AG08395 (cell line): Measurements from ENCODE around the gene STARD9.
A peak's percentile ranks its signal among the peaks of the same experiment; 100 is the strongest.

Source experiments
- DNase-seq: peaks from one replicate; pipeline ENCODE4 v3.0.0; 2012; ENCODE audit warnings: mixed read lengths, low spot score

The STARD9 gene

DNA sequence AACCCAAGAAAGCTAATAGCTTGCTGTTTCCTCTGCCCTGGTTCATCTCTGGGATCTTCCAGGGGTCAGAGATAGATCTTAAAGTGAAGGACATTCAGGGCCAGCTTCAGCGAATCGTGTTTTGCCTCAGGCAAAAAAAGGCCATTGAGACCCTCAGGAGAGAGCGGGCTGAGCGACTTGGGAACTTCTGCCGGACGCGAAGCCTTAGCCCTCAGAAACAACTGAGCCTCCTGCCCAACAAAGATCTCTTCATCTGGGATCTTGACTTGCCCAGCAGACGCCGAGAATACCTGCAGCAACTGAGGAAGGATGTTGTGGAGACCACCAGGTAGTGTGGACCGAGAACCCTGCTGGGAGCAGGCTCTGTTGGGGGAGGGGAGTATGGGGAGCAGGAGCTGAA lies 119.0 kb downstream of the STARD9 start:
- no peak for DNase-seq

DNA sequence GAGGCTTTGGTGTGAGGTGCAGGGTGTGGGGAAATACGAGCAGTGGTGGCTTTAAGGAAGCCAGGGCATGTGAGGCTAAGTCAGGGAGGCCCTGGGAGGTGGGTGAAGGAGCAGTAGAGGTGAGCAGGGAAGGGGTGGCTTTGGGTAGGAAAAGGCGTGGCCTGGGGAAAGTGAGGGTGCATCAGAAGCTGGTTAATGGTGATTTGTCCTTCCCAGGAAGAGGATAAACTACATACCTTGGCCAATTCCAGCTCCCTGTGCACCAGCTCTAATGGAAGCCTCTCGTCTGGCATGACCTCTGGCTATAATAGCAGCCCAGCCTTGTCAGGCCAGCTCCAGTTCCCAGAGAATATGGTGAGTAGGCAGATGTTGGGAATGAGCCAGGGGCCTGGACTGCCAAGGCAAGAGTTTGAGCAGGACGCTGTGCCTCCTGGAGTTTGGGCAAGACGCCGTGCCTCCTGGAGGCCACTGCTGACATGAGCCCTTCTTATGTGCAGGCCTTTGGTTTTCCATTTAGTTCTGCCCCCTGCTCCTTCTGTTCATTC lies 120.2 kb downstream of the STARD9 start:
- DNase-seq, result no peak

DNA sequence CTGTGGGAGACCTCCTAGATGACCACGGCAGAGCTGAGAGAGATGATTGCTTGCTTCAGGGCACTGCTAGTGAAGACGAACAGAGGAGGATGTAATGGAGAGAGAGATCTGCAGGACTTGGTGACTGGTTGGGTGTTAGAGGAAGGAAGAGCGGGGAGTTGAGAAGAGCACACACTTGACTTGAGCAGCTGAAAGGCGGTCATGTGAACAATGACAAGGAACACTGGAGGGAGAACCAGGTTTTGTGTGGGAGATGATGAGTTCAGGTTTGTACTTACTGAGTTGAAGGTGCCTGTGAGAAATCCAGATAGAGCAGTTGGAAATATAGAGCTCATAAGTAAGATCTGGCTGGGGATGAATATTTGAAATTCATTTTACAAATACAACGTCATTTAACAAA lies 121.2 kb downstream of the STARD9 start:
- DNase-seq, result no peak

DNA sequence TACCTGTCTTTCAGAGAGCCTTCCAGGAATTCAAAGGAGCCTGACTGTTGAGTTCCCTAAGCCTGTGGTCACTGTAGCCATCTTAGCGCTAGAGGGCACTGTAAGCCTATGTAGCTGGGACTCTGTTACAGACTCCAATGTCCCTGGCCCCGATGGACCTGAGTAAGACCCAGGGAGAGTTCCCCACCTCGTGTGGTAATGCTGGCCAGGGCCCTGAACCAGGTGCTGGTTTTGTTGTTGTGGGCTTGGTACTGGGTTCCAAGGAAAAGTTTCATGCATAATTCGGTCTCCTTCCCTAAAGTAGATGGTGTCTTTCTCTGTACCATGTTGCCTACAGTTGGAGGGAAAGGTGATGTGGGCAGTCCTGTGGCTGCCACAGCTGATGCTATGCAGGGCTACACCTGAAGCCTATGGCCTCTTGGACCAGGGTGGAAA lies 129.1 kb downstream of the STARD9 start:
- DNase-seq, result peak; percentile 77

DNA sequence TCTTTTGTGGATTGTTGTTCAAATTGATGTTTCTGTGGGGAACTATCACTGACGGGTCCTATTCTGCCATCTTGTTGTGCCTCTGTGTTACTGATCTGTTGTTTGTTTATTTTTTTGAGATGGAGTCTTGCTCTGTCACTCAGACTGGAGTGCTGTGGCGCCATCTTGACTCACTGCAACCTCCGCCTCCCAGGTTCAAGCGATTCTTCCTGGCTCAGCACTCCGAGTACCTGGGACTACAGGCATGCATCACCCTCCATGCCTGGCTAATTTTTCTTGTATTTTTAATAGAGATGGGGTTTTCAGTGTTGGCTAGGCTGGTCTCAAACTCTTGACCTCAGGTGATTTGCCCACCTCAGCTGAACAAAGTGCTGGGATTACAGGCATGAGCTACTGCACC lies 129.9 kb downstream of the STARD9 start:
- no peak for DNase-seq

DNA sequence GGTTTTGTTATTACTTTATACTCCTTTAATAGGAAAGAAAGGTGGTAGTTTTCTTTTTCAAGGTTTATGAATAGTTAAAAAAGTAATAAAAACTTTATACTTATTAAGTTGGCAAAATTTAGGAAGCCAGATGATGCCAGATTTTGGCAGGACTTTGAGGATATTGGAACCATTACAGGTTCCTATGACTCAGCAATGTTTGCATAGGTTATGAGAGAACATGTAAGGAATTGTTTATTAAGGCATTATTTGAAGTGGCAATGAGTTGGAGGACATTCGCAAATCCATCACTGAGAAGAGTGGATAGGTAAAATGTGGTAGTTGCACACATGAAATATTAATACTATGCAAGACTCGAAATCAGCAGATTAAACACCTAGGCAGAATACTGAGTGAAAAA lies 131.7 kb downstream of the STARD9 start:
- DNase-seq, result no peak

DNA sequence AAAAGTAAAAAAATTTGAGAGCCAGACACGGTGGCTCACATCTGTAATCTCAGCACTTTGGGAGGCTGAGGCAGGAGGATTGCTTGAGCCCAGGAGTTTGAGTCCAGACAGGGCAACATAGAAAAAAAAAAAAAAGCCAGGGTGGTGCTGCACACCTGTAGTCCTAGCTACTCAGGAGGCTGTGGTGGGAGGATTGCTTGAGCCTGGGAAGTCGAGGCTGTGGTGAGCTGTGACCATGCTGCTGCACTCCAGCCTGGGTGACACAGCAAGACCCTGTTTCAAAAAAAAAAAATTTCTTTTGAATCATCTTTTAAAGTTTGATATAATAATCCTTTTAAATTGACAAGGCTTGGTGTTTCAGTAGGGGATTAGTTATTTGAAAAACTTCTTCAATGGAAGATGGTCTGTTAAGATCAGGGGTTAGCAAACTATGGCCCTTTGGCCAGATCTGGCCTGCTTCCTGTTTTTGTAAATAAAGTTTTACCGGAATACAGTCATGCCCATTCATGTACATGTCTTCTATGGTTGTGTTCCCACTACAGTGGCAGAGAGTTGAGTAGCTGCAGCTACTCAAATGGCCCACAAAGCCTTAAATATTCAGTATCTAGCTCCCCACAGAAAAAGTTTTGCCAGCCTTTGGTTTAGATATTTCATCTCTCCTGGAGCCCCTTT lies 132.6 kb downstream of the STARD9 start:
- DNase-seq, result no peak

DNA sequence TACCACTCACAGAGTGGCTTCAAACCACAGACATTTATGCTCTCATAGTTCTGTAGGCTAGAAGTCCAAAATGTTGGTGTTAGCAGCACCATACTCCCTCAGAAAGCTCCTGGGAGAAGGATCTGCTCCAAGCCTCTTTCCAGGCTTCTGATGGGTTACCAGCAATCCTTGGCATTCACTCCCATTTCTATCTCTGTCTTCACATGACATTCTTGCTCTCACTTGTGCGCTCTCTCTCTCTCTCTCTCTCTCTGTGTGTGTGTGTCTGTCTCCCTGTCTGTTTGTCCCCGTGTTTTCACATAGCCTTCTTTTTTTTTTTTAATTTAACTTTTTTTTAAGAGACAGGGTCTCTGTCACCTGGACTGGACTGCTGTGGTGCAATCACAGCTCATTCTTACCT lies 135.3 kb downstream of the STARD9 start:
- no peak for DNase-seq

DNA sequence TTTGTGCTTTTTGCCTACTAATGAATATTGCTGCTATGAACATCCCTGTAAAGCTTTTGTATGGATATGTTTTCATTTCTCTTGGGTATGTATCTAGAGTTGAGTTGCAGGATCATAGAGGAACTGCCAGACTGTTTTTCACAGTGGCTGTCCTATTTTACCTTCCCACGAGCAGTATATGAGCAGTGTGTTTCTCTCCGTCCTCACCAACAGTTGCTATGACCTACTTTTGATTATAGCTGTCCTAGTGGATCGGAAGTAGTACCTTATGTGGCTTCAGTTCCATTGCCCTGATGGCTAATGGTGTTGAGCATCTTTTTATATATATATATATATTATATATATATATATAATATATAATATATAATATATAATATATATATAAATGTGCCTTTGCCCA lies 136.3 kb downstream of the STARD9 start:
- DNase-seq, result no peak

DNA sequence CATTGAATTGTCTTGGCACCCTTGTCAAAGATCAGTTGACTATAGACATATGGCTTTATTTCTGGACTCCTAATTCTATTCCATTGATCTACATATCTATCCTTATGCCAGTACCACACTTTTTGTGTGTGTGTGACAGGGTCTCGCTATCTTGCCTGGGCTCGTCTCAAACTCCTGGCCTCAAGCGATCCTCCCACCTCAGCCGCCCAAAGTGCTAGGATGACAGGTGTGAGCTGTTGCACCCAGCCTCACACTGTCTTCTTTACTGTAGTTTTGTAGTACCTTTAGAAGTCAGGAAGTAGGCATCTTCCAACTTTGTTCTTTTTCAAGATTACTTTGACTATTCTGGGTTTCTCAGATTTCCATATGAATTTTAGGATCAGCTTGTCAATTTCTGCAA lies 137.2 kb downstream of the STARD9 start:
- no peak for DNase-seq

DNA sequence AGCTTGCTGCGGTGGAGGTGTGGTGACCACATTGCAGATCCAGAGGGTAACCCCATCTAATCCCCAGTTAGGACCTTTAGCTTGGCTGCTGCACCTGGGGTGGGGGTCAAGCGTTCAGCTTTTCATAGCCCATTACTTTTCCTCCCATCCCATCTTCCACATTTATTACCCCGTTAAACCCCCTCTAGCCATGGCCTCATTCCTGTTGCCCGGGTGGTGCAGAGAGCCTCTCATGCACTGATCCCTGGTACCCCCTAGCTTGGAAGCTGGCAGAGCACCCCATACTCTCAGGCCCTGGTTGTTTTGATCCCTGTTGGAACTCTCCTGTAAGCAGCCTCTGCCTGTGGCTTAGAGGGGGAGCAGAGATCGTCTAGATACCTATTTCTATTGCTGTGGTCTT lies 140.7 kb downstream of the STARD9 start:
- DNase-seq, result no peak

DNA sequence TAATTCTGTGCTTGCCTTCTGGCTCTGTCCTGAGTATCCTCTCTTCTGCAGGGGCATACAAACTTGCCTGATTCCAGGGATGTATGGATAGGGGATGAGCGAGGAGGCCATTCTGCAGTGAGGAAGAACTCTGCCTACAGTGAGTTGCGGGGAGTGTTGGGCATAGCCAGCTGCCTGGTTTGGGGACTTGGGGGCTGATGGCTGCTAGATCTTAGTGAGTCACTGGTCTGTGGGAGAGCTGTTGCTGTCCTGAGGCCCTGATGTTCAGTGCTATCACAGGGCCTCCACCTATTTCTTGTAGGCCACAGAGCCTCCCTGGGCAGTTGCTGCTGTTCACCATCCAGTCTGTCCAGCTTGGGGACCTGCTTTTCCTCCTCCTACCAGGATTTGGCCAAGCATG lies 141.2 kb downstream of the STARD9 start:
- DNase-seq, result peak; percentile 32

DNA sequence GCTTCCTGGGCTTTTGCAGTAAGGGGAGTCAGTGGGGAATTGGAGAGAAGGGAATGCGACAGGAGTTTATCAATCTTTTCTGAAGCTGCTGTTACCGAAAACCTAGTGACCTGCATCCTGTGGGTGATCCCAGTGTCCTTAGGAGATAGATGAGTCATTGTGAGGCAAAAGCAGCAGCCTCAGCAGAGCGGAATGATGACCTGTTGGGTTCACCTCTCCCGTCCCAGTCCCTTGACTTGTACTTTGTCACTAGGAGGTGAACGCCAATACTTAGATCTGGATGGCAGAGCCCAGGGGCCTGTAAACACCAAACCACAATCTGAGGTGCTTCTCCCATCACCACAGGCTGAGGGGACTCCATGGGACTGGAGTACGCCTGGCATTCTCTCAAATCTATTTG lies 143.6 kb downstream of the STARD9 start:
- DNase-seq, result peak; percentile 2

DNA sequence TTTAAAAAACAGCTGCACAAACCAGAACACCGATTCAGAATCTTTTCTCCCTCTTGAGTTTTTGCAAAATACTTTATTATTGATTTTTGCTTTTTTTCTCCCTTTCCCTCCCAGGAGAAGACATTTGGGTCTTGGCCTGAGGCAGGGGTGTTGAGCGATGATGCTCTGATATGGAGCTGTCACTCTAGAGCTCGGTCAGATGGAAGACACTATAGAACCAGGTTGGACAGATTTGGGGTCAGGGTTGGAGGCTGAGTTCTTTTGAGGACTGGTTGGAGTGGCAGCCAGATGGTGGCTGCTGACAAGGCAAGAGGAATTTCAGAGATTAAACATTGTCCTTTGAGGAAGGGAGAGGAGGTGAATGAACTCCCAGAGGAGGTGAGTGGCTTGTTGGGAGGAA lies 144.7 kb downstream of the STARD9 start:
- no peak for DNase-seq

DNA sequence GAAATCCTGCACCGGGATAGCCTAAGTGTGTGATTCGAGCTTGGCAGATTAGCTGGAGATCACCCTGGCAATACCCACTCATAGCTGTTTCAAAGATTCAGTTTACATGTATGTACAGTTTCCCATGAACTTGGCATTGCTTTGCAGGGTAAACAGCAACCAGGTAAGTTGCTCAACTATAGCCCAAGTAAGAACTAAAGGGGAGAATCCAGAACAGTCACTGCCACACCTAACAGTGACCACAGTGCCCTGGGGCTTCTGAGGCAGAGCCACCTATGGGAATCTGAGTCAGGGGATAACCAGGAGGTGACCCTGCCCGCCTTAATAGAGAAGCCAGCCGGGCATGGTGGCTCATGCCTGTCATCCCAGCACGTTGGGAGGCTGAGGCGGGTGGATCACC lies 145.6 kb downstream of the STARD9 start:
- no peak for DNase-seq

DNA sequence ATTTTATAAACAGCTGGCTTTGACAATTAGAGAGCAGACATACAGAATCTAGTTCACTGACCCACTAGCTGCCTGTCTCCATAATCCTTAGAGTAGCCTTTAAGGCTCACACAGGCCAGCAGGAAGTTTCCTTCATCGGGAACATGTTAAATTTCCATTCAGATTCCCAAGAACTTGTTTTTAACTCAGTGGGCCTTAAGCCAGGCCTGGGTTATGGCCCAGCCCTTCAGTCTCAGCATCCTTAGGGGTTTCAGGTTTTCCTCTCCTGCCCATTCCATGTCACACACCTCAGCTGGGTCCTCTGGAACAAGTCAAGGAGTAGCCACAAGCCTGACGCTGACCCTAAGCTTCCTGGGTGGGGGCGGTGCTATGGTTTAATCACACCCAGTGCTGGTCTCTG lies 146.5 kb downstream of the STARD9 start:
- DNase-seq, result no peak

DNA sequence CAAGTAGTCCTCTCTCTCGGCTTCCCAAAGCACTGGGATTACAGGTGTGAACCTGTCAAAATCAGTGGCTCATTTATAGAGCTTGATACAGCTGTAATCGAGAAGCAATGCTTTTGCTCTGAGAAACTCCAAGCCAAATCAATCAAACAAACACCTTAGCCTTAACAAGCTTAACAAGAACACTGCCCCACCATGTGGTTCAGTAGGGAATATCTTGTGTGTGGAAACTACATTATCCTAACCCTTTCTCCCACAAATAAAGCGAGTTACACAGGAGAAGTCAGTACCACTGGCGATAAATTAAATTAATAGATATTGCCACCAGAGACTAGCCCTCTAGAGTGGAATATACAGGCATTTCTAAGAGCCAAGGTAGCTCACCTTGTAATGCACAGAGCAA lies 147.7 kb downstream of the STARD9 start:
- no peak for DNase-seq

DNA sequence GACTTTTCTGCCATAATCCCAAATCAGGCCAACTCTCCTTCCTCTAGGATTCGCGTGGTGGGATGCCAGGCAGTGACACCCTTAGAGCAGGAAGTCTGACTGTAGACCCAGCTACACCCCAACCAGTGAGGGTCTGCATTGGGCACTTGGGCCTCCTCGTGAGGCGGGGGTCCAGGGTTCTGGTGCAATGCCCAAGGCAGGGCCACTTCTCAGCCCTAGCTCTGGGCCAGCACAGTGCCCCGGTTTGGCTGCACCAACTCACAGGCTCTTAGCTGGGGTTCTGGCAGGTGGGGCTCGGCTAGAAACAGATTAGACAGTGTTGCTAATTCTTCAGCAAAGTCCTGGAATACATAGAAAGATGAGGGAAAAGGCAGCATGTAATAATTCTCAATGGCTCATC lies 148.9 kb downstream of the STARD9 start:
- no peak for DNase-seq

DNA sequence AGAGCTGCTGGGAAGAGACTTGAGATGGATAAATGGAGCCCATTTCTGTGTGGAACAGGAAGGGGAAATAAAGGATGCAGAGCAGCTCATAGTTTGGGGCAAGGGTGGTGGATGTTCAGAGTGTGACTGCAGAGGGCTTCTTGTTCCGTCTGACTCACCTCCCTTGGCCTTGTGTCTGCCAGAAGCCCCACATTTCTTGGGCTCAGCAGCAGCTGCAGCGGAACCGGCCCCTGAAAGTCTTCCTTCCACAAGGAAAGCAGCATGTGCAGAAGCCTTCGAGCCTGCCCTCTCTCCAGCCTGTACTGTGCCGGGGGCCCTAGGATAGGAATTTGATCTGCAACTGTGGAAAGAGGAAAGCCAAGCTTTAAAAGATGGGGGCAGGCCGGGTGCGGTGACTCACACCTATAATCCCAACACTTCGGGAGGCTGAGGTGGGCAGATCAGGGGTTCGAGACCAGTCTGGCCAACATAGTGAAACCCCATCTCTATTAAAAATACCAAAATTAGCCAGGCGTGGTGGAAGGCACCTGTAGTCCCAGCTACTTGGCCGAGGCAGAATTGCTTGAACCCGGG lies 150.0 kb downstream of the STARD9 start:
- no peak for DNase-seq

DNA sequence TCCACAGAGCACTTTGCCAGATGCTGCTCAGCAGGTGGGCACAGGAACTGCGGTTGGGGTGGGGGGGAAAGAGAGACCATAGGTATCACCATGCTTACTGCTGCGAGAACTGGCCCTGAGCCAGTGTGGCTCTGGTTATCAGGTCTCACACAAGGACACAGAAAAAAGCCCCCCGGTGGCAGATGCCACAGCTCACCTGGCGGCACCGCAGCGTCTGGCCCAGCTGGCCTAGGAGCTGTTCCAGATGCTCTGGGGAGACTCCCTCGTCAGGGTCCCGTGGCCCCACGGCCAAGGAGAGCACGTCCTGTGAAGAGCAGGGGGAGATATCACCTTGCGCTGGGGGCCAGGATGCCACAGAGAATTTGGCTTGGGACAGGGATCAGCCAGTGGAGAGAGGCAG lies 150.7 kb downstream of the STARD9 start:
- DNase-seq, result no peak

DNA sequence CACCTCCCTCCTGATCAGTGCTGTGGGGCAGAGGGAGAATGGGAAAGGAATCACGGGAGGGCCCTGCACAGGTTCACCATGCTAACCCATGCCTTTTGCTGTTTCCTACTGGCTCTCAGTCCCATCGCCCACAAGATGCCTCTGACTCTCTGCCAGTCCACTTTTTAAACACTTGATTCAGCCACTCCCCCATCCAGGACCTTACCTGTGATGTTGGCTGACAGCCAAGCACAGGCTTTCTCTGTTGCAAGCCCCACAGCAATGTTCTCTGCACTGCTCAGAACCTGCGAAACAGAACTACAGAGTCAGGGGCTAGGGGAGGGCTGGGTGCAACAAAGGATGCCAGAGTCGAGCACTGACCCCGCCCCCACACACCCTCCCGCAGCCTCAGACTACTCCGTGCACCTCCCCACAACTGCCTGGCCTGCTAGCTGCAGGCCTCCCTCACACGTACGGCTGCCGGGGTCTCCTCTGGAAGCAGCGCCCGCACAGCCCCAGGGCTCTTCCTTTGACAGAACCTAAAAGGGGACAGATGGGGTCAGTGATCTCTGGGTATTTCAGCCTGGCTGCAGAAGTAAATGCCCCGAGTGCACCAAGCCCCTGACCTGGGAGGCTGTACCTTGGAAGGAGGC lies 152.5 kb downstream of the STARD9 start:
- no peak for DNase-seq

DNA sequence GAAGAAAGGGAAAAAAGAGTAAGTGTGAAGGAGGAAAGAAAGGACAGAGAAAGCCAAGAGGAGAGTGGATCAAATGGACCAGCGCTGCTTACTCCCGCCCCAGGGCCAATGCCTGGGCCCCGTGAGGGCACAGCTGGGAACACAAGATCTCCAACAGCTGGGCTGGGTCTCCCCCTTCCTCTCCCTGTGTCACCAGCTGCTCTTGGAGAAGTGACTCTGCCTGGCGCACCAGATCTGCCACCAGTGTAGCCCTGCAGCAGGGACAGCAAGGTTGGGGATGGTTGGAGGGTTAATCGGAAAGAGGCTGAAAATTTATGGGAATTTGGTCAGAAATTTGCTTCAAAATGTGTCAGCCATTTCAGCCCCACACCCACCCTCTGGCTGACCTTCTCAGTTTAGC lies 153.2 kb downstream of the STARD9 start:
- DNase-seq, result no peak

DNA sequence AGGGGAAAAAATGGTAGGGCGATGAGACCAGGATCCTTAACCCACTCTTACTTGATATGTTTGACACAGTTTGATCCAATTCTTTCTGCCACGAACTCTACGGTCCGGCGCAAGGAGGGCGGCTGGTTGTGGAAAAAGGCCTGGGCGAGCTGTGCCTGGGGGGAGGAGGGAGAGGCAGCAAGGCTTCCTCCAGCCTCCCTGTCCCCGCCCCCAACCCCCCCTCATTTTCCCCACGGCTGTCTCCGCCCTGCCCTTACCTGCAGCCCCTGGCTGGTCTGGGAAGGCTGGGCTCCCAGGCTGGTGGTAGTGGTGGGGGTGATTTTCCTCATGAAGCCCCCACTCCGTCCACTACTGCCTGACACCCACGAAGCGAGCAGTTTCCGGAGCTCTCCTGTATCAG lies 153.6 kb downstream of the STARD9 start:
- no peak for DNase-seq

DNA sequence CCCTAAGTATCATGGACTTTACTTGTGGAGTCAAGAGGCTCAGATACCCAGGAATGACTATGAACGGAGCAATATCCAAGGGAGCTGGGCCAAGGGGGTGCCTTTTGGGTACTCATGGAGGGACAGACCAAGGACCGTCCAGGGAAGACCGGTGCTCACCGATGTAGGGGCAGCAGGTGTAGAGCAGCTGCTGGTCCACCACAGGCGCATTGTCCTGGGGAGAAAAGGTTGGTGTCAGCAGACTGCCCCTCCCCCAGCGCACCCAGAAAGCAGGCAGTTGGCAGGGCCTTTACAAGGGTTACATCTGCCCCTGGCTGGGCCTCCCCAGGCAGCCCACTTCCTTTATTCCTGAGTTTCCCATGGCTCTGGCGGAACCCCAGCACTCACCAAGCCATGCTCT lies 154.0 kb downstream of the STARD9 start:
- DNase-seq, result no peak
